ENCODE results near the gene RFLNA.

DNA sequence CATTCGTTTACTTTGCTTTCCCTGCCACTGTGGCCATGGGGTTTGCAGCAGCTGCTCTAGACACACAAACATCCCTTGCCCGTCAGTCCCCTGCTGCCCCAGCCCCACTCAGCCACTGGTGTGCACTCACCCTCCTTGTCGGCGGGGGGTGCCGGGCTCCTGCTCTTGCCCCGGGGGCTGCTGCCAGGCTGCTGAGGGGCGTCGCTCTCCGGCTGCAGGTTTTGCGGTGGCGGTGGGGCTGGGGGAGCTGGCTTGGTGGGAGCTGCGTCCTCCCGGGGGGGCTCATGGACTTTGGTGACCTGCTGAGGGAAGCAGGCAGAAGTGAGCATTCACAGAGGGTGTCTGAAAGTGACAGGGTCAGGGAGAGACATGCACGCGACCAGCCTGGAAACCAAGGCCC lies 67.1 kb downstream of the RFLNA start:
- TF ChIP-seq, protein P1, sequence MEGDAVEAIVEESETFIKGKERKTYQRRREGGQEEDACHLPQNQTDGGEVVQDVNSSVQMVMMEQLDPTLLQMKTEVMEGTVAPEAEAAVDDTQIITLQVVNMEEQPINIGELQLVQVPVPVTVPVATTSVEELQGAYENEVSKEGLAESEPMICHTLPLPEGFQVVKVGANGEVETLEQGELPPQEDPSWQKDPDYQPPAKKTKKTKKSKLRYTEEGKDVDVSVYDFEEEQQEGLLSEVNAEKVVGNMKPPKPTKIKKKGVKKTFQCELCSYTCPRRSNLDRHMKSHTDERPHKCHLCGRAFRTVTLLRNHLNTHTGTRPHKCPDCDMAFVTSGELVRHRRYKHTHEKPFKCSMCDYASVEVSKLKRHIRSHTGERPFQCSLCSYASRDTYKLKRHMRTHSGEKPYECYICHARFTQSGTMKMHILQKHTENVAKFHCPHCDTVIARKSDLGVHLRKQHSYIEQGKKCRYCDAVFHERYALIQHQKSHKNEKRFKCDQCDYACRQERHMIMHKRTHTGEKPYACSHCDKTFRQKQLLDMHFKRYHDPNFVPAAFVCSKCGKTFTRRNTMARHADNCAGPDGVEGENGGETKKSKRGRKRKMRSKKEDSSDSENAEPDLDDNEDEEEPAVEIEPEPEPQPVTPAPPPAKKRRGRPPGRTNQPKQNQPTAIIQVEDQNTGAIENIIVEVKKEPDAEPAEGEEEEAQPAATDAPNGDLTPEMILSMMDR (IDR thresholded peaks at IDR 0.05): no peak
- TF ChIP-seq EZH2 (IDR thresholded peaks at IDR 0.05; ENCODE audit: borderline replicate concordance, insufficient read depth, low read depth, low read length, poor library complexity, severe bottlenecking): no peak
